HFF-Myc (cell line): ENCODE results near the gene SIL1.

Experiments used
- DNase-seq: peaks from one replicate; pipeline ENCODE4 v3.0.0-alpha.2; 2011; ENCODE audit warnings: low read depth; ENCODE audit errors: extremely low read depth
- H3K4me3 ChIP-seq: replicated peaks from 2 replicates; pipeline ENCODE4 v1.5.1; 2011; ENCODE audit warnings: low read depth, mild to moderate bottlenecking, control low read depth, low read length
- TF ChIP-seq, protein P1 (sequence below): IDR thresholded peaks from 2 replicates; pipeline ENCODE4 v1.5.1; 2012; ENCODE audit warnings: mild to moderate bottlenecking, low read depth, low read length, control low read depth; ENCODE audit errors: missing control alignments

Gene SIL1

DNA sequence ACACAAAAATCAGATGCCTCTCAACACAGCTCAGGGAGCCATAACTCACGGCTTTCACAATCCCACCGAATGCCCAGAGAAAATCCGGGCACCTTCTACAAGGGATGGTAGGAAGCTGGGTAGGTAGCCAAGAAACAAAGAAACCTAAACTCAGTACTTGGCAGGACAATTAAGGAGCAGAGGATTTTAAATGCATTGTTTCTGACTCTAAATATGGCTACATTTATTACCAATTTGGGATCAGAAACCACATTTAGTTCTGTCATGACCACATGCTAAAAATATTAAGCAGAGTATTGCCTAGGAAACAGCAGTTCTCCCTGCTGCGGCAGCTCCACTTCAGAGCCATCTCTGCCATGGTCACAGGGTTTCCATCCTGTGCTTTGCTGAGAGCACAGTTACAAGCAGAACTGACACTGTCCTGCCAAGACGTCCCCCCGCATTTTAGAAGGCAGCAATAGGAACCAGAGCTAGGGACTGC is 57.5 kb downstream of the SIL1 start:
- H3K4me3 ChIP-seq: no peak overlapping the region
- DNase-seq: no peak
- TF ChIP-seq, protein P1, sequence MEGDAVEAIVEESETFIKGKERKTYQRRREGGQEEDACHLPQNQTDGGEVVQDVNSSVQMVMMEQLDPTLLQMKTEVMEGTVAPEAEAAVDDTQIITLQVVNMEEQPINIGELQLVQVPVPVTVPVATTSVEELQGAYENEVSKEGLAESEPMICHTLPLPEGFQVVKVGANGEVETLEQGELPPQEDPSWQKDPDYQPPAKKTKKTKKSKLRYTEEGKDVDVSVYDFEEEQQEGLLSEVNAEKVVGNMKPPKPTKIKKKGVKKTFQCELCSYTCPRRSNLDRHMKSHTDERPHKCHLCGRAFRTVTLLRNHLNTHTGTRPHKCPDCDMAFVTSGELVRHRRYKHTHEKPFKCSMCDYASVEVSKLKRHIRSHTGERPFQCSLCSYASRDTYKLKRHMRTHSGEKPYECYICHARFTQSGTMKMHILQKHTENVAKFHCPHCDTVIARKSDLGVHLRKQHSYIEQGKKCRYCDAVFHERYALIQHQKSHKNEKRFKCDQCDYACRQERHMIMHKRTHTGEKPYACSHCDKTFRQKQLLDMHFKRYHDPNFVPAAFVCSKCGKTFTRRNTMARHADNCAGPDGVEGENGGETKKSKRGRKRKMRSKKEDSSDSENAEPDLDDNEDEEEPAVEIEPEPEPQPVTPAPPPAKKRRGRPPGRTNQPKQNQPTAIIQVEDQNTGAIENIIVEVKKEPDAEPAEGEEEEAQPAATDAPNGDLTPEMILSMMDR: no peak

DNA sequence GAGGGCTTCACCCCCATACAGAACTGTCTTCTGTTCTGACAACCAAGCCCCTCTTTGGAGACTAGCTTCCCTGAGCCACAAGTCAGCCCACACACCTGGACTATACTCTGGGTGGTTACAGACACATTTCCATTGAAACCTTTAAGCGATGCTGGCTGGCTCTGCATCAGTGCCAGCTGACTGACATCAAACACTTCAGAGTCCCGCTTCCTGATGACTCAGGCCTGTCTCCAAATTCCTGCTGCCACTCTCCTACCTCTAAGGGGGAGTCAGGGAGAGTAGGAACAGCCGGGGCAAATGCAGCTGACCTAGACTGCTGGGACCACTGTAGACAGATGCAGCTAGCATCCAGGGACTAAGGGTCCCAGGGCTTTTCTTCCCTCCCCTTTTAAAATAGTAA is 59.4 kb downstream of the SIL1 start:
- H3K4me3 ChIP-seq: no peak overlapping the region
- no peak for DNase-seq
- TF ChIP-seq, protein P1: no peak

DNA sequence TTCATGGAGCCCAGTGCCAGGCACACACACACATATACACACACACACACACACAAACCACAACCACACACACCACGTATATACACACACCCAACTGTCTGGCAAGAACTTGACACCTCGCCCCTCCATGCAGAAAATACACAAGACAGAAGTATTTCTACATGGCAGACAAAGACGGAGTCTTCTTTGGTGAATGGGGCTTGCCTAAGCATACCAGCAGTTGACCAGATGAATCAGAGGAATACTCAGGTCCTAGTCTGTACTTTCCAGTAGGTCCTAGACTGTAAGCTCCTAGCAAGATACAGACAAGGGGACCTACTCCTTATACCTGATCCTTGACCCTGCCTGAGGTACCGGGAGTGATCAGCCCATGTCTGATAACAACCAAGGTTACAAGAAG is 60.1 kb downstream of the SIL1 start:
- H3K4me3 ChIP-seq: no peak overlapping the region
- DNase-seq: no peak
- TF ChIP-seq, protein P1: no peak

DNA sequence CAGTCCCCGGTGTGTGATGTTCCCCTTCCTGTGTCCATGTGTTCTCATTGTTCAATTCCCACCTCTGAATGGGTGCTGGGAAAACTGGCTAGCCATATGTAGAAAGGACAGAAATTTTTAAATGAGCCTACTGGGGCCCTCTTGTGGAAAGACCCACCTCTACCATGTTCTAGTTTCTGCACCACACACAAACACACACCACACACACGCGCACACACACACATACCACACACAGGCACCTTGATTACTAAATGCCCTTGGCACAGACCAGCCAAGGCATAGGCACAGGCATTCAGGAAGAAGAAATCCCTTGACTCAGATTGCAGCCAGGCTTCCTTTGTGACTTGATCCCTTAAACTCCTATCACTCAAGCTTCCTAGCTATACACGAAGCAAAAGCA is 60.5 kb downstream of the SIL1 start:
- DNase-seq: no peak
- TF ChIP-seq, protein P1: no peak
- H3K4me3 ChIP-seq: no peak overlapping the region

DNA sequence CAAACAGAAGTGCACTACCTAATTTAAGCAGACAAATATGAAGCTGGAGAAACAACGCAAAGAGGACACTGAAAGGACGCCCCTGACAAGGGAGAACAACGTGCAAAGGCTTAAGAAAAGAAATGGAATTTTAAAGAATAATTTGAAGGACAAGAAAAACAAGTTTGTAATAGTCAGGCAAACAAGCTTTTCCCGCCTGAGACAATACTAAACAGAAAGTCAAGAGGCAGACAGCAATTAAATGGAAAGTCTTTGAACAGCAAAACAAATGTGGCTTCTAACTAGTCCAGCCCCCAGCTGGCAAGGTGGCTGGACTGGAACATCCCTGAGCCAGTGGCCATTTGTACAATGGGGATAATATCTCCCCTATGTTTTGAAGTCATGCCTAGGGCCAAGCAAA is 63.3 kb downstream of the SIL1 start:
- TF ChIP-seq, protein P1: no peak
- no peak for DNase-seq
- no peak overlapping the region for H3K4me3 ChIP-seq

DNA sequence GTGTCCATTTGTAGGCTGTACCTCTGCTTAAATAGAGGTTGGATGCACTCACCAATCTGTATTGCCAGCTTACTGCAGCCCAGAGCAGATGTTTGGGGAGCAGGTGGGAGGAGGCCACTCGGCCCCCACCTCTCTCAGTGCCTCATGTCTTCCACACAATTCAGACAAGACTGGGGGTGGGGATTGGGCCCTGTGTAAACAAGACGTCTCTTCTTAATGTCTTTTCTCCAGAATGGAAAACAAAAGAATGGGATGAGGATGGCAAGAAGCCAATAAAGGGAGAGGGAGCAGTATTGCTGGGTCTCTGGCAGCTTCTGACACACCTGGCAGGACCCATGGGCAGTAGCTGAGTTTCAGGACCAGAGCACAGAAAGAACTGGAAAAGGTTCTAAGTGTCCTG is 64.9 kb downstream of the SIL1 start:
- TF ChIP-seq, protein P1: no peak
- no peak overlapping the region for H3K4me3 ChIP-seq
- no peak for DNase-seq

DNA sequence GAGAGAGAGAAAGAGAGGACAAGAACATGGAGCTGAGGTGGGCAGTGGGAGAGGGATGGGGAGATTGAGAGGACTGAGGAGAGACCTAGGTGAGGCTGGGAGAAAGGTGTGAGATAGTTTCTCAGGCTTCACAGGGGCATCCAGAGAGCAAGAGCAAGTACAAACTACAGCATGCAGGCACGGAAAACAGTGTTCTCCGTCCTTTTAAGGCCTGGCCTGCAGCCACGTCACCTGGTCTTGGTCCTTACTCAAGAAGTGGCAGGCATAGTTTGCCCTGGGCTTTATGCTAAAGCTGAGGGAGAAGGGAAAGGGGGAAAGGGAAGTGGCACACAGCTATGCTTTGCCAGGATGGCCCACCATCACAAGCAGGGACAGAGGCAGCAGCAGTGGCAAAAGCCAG is 65.7 kb downstream of the SIL1 start:
- TF ChIP-seq, protein P1: no peak
- DNase-seq: no peak

More for the DNA sequence above, 65.7 kb downstream of the SIL1 start:
- no peak overlapping the region for H3K4me3 ChIP-seq
